Globus pallidus (tissue), 1 donor: ENCODE measurements around the gene PHF21B.
"Not testable (repeated sequence)": the region's sequence is repeated elsewhere in the genome, so short reads cannot be mapped to it uniquely, and the experiment has no call there.

ENCODE experiments used
- DNase-seq: peaks from one replicate; pipeline ENCODE4 v3.0.0-alpha.2; 2015; ENCODE audit warnings: low spot score

PHF21B gene

GRCh38 chr22:44917372-44918165, 92.2 kb downstream of the PHF21B start:
- DNase-seq: no peak

- no peak for DNase-seq
Measured at GRCh38 chr22:44916281-44917231, 93.2 kb downstream of the PHF21B start.

- DNase-seq: no peak
Measured at GRCh38 chr22:44915441-44915840, 94.4 kb downstream of the PHF21B start.

- no peak for DNase-seq
Measured at GRCh38 chr22:44914026-44914721, 95.6 kb downstream of the PHF21B start.

- DNase-seq: no peak
Measured at GRCh38 chr22:44913198-44913983, 96.4 kb downstream of the PHF21B start.

GRCh38 chr22:44909241-44909640, 100.6 kb downstream of the PHF21B start:
- DNase-seq: no peak

- no peak for DNase-seq
Measured at GRCh38 chr22:44907765-44908737, 101.8 kb downstream of the PHF21B start.

- no peak for DNase-seq
Measured at GRCh38 chr22:44906999-44907644, 102.7 kb downstream of the PHF21B start.

GRCh38 chr22:44906248-44906936, 103.4 kb downstream of the PHF21B start:
- no peak for DNase-seq

GRCh38 chr22:44904492-44905152, 105.2 kb downstream of the PHF21B start:
- DNase-seq: not testable (repeated sequence)

- not testable (repeated sequence) for DNase-seq
Measured at GRCh38 chr22:44903164-44903563, 106.6 kb downstream of the PHF21B start.

- DNase-seq: no peak
Measured at GRCh38 chr22:44901301-44901700, 108.5 kb downstream of the PHF21B start.

GRCh38 chr22:44898236-44898635, 111.6 kb downstream of the PHF21B start:
- DNase-seq: no peak

- no peak for DNase-seq
Measured at GRCh38 chr22:44895296-44896055, 114.3 kb downstream of the PHF21B start.

GRCh38 chr22:44894782-44895181, 115.0 kb downstream of the PHF21B start:
- no peak for DNase-seq

- no peak for DNase-seq
Measured at GRCh38 chr22:44894321-44894720, 115.5 kb downstream of the PHF21B start.

GRCh38 chr22:44893731-44894080, 116.1 kb downstream of the PHF21B start:
- no peak for DNase-seq
